HG03159 (cell line): Measurements from ENCODE around the gene ERGIC1.

ENCODE experiments used
- ATAC-seq: cut with Tn5 transposase; IDR thresholded peaks from one replicate; pipeline ENCODE4 v1.9.1; 2021; ENCODE audit warnings: mild to moderate bottlenecking, moderate library complexity; ENCODE audit not compliant: unreplicated experiment

ERGIC1 gene

GRCh38 chr5:172898843-172899369 is 64.9 kb downstream of the ERGIC1 start:
- no peak for ATAC-seq

- no peak for ATAC-seq
Observed at GRCh38 chr5:172899436-172899835, 65.4 kb downstream of the ERGIC1 start.

- ATAC-seq: no peak
Observed at GRCh38 chr5:172901012-172901780, 67.1 kb downstream of the ERGIC1 start.

- ATAC-seq: no peak
Observed at GRCh38 chr5:172901788-172902496, 67.9 kb downstream of the ERGIC1 start.

GRCh38 chr5:172902497-172903472 is 68.7 kb downstream of the ERGIC1 start:
- no peak for ATAC-seq

- no peak for ATAC-seq
Observed at GRCh38 chr5:172903790-172904189, 69.7 kb downstream of the ERGIC1 start.

- no peak for ATAC-seq
Observed at GRCh38 chr5:172904312-172904642, 70.2 kb downstream of the ERGIC1 start.

- ATAC-seq: no peak
Observed at GRCh38 chr5:172904643-172905345, 70.7 kb downstream of the ERGIC1 start.

- no peak for ATAC-seq
Observed at GRCh38 chr5:172905346-172906140, 71.5 kb downstream of the ERGIC1 start.

GRCh38 chr5:172906436-172906835 is 72.4 kb downstream of the ERGIC1 start:
- ATAC-seq: peak; percentile 55

GRCh38 chr5:172906888-172907287 is 72.8 kb downstream of the ERGIC1 start:
- no peak for ATAC-seq

- no peak for ATAC-seq
Observed at GRCh38 chr5:172907657-172908056, 73.6 kb downstream of the ERGIC1 start.

GRCh38 chr5:172908662-172909061 is 74.6 kb downstream of the ERGIC1 start:
- ATAC-seq: no peak

- no peak for ATAC-seq
Observed at GRCh38 chr5:172909931-172910502, 76.0 kb downstream of the ERGIC1 start.

GRCh38 chr5:172910828-172911627 is 77.0 kb downstream of the ERGIC1 start:
- ATAC-seq: no peak

- ATAC-seq: no peak
Observed at GRCh38 chr5:172911628-172911880, 77.5 kb downstream of the ERGIC1 start.

GRCh38 chr5:172911976-172912375 is 77.9 kb downstream of the ERGIC1 start:
- ATAC-seq: no peak

- ATAC-seq: no peak
Observed at GRCh38 chr5:172913117-172913850, 79.2 kb downstream of the ERGIC1 start.
